HG02973 (cell line): ENCODE results near the gene IMMP2L.
A peak's percentile ranks its signal among the peaks of the same experiment; 100 is the strongest.
"Not testable (repeated sequence)": the region's sequence is repeated elsewhere in the genome, so short reads cannot be mapped to it uniquely, and the experiment has no call there.

Experiments used
- ATAC-seq: cut with Tn5 transposase; IDR thresholded peaks from one replicate; pipeline ENCODE4 v1.9.1; 2021; ENCODE audit warnings: moderate library complexity; ENCODE audit not compliant: unreplicated experiment

The IMMP2L gene

GRCh38 chr7:111088328-111088727, 474.0 kb downstream of the IMMP2L start:
- no peak for ATAC-seq

- no peak for ATAC-seq
Observed at GRCh38 chr7:111086532-111086931, 475.8 kb downstream of the IMMP2L start.

- ATAC-seq: no peak
Observed at GRCh38 chr7:111085356-111085755, 476.9 kb downstream of the IMMP2L start.

DNA sequence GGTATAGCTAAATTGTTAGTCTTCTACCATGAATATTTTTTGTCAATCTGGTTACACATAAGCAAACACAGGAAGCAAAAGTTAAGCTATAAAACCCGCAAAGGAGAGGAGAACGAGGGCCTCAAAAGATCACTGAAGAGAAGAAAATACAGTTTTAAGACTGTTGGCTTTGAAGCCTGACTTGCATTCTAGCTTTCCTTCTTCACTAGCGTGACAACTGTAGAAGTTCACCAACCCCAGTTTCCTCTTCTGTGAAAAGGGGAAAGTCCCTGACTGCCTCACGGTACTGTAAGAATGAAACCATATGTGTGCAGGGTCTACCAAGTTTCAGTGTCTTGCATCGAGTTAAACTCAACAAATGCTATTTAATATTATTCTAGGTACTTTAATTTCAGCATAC, 478.9 kb downstream of the IMMP2L start:
- peak; percentile 99 for ATAC-seq

DNA sequence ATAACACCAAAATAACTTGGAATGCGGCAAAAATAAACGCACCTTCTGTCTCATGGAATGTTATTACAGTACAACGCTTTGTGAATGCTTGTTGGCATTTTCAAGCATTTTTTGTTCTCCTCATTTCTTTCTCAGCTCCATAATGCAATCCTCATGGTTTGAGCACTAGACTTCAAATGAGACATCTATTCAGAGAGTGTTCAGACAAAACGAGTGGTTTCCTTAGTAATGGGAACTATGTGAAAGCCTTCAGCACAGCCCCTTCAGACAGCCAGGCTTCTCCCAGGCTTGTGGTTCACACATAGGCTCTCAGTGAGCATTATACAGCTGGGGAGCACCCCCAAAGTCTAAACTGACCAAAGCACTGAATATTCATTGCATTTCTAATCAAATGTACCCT, 479.9 kb downstream of the IMMP2L start:
- ATAC-seq: no peak

GRCh38 chr7:111081546-111082267, 480.6 kb downstream of the IMMP2L start:
- no peak for ATAC-seq

DNA sequence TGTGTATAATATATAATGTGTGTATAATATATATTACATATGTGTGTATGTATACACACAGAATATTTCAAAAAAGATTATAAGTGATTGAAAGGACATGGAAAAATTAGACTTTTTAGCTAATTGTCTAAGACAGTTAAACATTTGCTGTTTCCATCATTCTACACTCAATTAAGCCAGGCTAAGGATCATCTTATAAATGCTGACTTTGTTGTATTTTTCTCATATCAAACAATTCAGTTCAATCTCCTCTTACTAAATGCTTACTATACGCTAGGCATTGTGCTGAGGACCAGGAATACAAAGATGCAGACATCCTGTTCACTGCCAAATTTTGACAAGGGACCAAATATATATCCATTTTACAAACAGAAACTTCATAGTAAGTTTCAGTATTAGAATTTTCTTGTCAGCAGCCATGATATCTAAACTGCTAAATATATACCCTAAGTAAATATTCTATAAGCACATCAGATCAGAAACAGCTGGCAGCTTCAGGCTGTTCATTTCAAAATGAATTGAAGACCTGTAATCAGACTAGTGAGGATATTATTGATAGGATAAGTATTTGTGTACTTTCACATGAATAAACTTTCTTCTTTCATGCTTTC, 481.7 kb downstream of the IMMP2L start:
- ATAC-seq: peak; percentile 31

- no peak for ATAC-seq
Observed at GRCh38 chr7:111077001-111077400, 485.3 kb downstream of the IMMP2L start.

- ATAC-seq: no peak
Observed at GRCh38 chr7:111076205-111076604, 486.1 kb downstream of the IMMP2L start.

GRCh38 chr7:111075498-111075897, 486.8 kb downstream of the IMMP2L start:
- ATAC-seq: no peak

DNA sequence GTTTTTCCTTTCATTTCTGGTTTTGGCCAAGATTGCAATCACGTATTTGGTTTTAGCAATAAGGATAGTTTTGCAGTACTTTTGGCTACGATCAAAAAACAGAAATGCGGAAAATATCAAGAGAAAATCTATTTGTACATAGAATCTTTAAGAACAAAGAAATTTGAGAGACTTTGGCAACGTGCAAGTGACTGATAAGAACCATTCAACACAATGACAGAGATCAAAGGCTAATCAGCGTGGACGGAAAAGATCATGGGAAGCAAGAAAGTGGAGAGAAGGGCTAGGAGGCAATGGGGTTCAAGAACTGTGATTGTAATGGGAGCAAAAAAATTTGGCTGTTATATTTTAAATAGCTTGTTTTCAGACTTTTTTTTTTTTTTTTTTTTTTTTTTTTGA, 487.5 kb downstream of the IMMP2L start:
- ATAC-seq: no peak

GRCh38 chr7:111074071-111074747, 488.1 kb downstream of the IMMP2L start:
- no peak for ATAC-seq

DNA sequence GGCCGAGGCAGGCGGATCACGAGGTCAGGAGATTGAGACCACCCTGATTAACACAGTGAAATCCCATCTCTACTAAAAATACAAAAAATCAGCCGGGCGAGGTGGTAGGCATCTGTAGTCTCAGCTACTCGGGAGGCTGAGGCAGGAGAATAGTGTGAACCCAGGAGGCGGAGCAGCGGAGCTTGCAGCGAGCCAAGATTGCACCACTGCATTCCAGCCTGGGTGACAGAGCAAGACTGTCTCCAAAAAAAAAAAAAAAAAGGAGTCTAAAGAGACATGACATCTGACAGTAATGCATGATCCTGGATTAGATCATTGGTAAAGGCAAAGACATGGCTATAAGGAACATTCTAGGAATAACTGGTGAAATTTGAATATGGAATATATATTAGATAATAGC, 489.6 kb downstream of the IMMP2L start:
- not testable (repeated sequence) for ATAC-seq

DNA sequence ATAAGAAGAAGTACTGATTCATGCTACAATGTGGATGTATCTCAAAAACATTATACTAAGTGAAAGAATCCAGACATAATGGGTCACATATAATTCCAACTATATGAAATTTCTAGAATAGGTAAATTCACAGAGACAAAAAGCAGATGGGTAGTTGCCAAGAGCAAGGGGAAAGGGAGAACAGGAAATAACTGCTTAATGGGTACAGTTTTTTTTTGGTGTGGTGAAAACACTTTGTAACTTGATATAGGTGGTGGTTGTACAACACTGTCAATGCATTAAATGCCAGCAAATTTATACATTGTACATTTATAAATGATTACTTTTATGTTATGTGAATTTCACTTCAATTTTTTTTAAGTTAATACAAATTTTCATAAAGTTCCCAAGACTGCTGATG, 490.7 kb downstream of the IMMP2L start:
- ATAC-seq: no peak

DNA sequence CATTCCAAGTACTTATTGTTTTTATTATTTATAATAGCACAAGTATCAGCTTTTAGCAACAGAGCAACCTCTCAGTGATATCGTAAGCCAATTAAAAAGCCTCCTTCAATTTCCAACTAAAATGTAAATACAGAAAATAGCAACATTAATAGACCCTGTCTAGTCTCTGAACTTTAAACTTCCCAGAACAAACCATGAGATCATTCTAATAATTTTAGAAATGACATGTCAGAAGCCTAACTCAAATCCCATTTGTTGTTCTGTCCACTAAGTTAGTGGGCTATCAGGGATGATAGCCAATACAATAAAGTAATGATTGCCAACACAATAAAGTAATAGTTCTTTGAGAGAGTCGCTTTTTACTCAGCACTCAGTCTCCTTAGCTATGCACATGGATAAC, 493.7 kb downstream of the IMMP2L start:
- ATAC-seq: no peak

- no peak for ATAC-seq
Observed at GRCh38 chr7:111067682-111068081, 494.6 kb downstream of the IMMP2L start.

DNA sequence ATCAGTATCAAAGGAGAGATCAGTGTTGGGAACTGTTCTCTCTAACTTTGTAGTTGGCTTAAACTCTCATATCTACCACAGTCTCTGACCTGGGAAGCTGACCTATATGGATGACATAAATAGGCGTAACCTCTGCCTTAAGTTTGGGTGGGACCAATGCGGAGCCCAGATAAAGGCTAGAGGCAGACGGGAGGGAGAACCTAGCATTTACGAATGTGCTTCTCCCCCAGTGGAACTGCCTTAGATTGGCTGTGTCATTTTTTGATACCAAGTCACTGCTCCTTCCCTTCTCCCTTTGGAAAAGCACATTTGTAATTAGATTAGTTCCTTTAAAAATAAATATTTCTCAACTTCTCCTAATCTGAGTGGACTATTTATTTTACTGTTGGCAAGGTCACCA, 495.0 kb downstream of the IMMP2L start:
- no peak for ATAC-seq

GRCh38 chr7:111063166-111063565, 499.1 kb downstream of the IMMP2L start:
- ATAC-seq: no peak

DNA sequence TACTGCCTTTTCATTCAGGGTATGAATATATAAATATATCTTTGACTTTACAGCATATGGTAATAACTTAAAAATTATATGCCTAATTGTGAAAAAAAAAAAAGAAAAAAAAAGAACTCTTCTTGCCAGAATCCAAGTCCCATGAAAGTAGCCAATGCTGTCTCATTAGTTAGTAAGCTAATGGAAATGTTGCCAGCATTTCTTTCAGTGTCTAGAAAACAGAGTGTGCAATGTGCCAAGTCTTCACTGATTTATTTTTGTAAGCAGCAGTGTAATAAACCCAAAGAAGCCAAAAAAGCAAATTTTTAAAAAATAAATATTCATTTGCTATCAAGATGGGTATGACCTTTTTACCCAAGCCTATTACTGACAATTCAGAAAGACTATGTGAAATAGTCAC, 502.5 kb downstream of the IMMP2L start:
- no peak for ATAC-seq

GRCh38 chr7:111057066-111057465, 505.2 kb downstream of the IMMP2L start:
- no peak for ATAC-seq

- no peak for ATAC-seq
Observed at GRCh38 chr7:111056371-111056770, 505.9 kb downstream of the IMMP2L start.

- ATAC-seq: no peak
Observed at GRCh38 chr7:111053035-111053434, 509.3 kb downstream of the IMMP2L start.
